ENCODE results near the gene NR4A2.
A peak's percentile ranks its signal among the peaks of the same experiment; 100 is the strongest.

The NR4A2 gene

DNA sequence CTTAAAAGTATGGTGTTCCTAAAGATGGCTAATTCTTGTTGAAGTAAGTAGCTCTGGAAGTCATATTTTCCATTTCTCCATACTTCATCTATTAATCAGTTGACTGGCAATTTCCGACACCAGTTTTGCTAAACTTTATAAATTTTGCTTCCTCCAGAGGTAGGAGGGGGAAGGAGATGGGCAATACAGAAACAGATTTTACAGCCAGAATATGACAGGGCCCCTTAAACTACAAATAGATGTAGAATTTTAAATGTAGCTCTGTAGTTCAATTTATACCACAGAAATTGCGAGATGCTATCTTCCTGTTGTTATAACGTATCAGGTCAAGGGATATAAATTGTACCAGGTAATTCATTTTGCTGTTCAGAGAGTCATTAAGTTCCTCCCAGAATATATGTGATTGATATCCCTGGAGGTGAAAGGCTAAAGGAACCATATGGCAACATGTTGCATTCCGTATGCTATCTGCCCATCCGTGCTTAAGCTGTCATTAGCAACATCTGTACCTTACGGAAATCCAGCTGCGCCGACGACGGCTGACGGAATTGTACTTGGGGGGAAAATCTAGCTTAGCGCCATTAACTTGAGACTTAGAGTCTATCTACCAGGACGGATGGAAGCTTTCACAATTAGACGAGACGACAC is 8.4 kb upstream of the NR4A2 start:
- peak in 3 of 51 donors; percentile 45 to 74 (median 70) for DNase-seq

DNA sequence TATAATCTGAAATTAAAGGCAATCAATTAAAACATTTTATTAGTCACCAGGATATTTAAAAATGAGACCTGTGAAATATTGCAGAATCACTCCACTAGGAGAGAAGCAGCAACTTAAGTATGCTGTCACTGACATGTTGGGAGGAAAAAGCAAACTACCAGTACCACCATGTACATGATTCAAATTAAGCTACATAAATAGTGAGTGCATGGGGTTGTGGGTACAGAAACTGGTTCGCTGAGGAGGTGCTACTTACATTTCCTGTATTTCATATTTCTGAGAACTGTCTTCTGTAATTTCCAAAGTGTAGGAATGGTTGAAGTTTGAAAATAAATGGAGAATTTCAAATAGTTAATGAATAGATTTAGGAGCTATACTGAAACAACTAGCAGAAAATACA is 7.9 kb upstream of the NR4A2 start:
- no peak for DNase-seq

- no peak for DNase-seq
Measured at GRCh38 chr2:156339865-156340264, 7.3 kb upstream of the NR4A2 start.

- DNase-seq = peak in 5 of 51 donors; percentile 18 to 58 (median 25)
Measured at GRCh38 chr2:156339110-156339847, 6.8 kb upstream of the NR4A2 start.

- DNase-seq = no peak
Measured at GRCh38 chr2:156338578-156338977, 6.1 kb upstream of the NR4A2 start.

DNA sequence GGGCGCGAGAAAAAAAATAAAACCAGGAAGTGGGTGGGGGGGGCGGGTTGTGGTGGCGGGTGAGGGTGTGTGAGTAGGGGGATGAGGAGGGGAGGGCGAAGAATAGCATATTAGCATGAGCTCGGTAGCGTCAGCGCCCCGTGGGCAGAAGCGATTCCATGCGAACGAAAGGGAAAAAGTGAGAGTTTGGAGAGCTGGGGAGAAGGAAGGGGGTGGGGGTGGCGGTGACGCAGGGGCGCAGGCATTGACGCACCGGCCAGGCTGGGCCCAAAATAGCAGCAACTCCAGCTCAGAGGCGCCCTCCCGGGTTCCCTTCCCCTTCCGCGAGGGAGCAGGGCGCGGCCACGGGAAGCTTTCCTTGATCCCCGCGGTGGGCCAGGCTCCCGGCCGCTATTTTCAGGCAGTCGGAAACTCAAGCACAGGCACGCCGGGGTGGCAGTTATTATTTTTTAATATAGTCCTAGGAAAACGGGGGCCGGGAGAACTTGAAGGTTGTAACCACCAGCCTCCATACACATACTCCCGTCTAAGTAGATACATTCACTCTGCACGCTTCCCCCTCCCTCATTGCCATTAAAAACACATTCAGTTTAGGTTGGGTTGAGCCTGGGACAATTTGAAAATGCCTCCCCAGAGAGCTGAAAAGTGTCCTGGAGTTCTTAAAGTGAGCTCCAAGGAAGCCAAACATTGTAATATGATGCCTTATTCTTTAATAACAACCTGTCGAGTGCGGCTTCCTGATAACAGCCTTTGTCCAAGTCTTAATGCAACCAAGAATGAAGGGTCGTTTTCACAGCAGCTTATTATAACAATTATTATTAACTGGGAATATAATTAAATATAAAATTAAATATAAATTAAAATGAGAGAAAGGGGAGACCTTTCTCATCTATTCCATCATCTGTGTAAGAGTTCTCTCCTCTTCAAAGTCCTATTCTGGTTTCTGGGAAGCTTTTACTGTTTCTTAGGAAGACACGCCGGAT is 2.3 kb upstream of the NR4A2 start:
- DNase-seq = peak in 50 of 51 donors; percentile 27 to 89 (median 75)

GRCh38 chr2:156333951-156334495 is 1.5 kb upstream of the NR4A2 start:
- DNase-seq = peak in 30 of 51 donors; percentile 23 to 85 (median 60)

DNA sequence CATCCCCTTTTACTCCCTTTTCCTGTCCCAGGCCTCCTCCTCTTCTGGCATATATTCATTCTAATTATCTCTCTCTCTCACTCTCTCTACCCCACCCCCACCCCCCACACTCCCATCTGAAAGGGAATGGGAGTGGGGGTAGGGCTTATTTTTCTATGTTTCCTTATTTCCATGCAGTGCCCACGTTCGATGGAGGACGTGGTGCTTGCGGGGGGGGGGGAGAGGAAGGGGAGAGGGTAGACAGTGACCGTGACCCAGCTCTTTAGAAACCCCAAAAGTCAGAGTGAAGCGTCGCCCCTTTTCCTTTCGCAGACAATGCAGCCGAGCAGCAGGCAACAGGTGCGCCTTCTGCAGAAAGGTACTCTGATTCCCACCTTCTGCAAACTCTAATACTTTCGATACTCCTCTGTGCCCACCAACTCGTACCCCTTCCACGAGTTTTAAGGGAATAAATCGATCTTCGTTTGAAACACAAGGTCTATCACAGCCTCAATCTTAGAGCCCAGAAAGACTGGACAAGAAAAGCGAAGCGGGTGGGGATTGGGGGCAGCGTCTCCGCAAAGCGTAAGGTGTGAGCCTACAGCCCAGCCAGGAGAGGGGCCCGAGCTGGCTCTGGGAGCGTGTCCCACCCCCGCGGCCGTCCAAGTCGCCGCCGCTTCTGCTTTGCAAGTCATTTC is 891 bp upstream of the NR4A2 start:
- peak in 1 of 51 donors; percentile 69 for DNase-seq

GRCh38 chr2:156332284-156332533 is 312 bp downstream of the NR4A2 start:
- peak in 1 of 51 donors; percentile 58 for DNase-seq

- peak in 15 of 51 donors; percentile 21 to 73 (median 30) for DNase-seq
Measured at GRCh38 chr2:156331572-156332283, 793 bp downstream of the NR4A2 start.

GRCh38 chr2:156329927-156330726 is 2.4 kb downstream of the NR4A2 start:
- DNase-seq = no peak

DNA sequence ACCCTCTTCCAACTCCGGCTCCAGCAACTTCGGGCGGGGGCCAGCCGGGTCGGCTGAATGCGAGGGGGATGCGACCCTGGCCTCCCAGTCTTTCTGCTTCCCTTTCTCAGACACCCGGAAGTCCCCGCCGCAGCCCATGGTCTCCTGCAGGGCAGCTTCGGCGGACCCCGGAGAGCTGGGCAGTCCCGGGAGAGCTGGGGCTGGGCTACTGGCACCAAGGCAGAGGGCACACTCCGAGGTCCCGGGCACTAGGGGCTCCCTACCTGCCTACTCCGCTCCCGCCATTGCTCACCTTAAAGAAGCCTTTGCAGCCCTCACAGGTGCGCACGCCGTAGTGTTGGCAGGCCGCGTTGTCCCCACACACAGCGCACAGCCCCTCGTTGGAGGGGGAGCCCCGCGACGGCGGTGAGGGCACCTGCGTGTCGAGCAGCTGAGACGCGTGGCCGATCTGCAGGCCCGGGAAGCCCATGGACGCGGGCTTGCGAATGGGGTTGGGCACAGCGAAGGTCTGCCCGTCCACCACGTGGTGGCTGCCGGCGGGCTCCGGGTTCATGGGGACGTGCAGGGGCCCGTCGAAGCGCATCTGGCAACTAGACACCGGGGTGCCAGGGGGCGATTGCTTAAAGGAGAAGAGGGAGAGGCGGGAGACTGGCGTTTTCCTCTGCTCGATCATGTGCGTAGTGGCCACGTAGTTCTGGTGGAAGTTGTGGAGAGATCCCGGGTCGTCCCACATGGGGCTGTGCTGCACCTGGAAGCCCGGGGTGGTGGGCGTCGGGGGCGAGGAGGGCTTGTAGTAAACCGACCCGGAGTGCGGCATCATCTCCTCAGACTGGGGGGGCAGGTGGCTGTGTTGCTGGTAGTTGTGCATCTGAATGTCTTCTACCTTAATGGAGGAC is 3.2 kb downstream of the NR4A2 start:
- no peak for DNase-seq

DNA sequence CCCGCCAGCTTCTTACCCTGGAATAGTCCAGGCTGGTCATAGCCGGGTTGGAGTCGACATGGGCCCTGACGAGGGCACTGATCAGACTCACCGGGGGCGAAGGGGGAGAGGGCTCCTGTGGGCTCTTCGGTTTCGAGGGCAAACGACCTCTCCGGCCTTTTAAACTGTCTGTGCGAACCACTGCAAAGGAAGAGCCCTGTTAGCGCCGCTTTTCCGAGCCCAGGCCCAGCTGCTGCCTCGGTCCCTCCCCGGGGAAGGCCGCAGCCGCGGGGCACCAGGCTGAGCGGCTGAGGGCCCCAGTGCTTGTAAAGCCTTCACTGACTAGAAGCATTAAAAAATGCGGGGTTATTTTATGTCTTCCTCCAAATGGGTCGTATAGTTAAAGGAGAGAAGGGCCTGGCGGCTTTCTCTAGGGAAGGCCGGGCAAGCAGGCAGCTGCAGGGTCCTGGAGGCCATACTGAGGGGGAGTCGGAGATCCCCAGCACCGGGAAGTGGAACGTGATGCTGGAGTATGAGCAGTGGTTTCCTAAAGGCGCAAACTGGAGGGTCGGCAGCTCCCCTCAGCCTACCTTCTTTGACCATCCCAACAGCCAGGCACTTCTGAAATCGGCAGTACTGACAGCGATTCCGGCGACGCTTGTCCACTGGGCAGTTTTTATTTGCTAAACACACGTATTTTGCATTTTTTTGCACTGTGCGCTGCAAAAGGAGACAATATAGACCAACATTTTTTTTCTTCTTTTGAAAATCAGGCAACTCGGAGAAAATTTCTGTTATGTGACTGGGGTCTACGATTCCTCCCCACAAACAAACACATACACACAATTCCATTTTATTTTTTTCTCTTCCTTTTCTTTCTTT is 4.5 kb downstream of the NR4A2 start:
- DNase-seq = no peak

DNA sequence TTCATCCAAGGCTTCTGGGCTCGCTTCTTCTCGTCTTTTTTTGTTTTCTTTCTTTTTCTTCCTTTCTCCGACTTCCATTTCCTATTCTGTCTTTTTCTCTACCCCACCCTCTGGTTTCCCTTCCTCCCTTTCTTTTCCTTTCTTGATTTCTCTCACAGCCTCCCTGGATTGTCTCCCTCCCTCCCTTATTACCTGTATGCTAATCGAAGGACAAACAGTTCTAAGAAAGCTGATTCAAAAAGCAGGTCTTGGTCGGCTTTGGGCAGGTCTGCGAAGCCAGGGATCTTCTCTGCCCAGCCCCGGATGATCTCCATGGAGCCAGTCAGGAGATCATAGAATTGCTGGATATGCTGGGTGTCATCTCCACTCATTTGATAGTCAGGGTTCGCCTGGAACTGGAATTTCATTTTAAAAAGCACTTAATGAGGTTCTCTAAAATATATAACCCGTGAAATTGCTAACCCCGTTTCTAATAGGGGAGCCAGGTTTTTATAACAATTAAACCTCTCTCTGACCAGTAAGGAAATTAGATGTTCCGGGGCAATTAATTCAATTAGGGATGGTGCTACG is 5.9 kb downstream of the NR4A2 start:
- DNase-seq = no peak

DNA sequence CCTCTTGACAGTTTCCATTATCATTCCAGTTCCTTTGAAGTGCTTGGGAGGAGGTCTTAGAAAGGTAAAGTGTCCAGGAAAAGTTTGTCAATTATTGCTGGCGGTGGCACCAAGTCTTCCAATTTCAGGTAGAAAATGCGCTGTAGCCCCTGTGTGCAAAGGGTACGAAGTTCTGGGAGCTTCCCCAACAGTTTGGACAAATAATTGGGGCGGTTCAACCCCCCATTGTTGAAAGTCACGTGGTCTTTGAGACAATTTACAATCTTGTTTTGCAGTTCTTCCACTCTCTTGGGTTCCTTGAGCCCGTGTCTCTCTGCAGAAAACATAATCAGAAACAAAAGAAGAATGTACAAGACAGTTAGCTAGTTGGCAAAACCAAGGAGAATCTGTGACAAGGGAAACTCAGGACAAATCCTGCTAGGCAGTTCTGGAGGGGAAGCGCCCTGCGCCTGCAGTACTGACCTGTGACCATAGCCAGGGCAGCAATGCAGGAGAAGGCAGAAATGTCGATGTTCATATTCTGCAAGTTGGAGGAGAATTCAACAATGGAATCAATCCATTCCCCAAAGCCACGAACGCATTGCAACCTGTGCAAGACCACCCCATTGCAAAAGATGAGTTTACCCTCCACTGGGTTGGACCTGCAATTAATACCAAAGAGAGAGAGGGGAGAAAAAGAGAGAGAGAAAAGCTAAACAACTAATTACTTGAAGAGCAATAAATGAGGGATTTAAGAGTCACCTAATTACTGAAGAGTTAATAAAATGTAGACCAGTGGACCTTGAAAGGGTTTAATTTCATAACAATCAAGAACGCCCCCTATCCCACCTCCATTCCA is 6.6 kb downstream of the NR4A2 start:
- DNase-seq = no peak

- no peak for DNase-seq
Measured at GRCh38 chr2:156323754-156324153, 8.8 kb downstream of the NR4A2 start.
